Measurements from ENCODE around the gene DPM1.

GRCh38 chr20:50926530-50926929 lies 31.8 kb downstream of the DPM1 start:
- no peak for TF ChIP-seq CTCF (IDR thresholded peaks at IDR 0.05)
- TF ChIP-seq, protein P1, sequence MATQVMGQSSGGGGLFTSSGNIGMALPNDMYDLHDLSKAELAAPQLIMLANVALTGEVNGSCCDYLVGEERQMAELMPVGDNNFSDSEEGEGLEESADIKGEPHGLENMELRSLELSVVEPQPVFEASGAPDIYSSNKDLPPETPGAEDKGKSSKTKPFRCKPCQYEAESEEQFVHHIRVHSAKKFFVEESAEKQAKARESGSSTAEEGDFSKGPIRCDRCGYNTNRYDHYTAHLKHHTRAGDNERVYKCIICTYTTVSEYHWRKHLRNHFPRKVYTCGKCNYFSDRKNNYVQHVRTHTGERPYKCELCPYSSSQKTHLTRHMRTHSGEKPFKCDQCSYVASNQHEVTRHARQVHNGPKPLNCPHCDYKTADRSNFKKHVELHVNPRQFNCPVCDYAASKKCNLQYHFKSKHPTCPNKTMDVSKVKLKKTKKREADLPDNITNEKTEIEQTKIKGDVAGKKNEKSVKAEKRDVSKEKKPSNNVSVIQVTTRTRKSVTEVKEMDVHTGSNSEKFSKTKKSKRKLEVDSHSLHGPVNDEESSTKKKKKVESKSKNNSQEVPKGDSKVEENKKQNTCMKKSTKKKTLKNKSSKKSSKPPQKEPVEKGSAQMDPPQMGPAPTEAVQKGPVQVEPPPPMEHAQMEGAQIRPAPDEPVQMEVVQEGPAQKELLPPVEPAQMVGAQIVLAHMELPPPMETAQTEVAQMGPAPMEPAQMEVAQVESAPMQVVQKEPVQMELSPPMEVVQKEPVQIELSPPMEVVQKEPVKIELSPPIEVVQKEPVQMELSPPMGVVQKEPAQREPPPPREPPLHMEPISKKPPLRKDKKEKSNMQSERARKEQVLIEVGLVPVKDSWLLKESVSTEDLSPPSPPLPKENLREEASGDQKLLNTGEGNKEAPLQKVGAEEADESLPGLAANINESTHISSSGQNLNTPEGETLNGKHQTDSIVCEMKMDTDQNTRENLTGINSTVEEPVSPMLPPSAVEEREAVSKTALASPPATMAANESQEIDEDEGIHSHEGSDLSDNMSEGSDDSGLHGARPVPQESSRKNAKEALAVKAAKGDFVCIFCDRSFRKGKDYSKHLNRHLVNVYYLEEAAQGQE (IDR thresholded peaks at IDR 0.05; ENCODE audit: low read depth, low read length), result no peak
- TF ChIP-seq, protein P2, sequence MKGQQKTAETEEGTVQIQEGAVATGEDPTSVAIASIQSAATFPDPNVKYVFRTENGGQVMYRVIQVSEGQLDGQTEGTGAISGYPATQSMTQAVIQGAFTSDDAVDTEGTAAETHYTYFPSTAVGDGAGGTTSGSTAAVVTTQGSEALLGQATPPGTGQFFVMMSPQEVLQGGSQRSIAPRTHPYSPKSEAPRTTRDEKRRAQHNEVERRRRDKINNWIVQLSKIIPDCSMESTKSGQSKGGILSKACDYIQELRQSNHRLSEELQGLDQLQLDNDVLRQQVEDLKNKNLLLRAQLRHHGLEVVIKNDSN (IDR thresholded peaks at IDR 0.05; ENCODE audit: borderline replicate concordance, low read depth), result no peak
- no peak for TF ChIP-seq CHD2 (IDR thresholded peaks at IDR 0.05; ENCODE audit: low read length, partially characterized antibody)
- no peak for TF ChIP-seq GATA2 (CRISPR knock-in tag; IDR thresholded peaks at IDR 0.05)
- TF ChIP-seq SIN3A (IDR thresholded peaks at IDR 0.05; ENCODE audit: borderline replicate concordance, low read depth, low read length), result no peak
- TF ChIP-seq POLR2AphosphoS5 (IDR thresholded peaks at IDR 0.05; ENCODE audit: low read depth, low read length), result no peak
- no peak for TF ChIP-seq EZH2phosphoT487 (IDR thresholded peaks at IDR 0.05; ENCODE audit: borderline replicate concordance, low read depth)
- TF ChIP-seq TCF12 (IDR thresholded peaks at IDR 0.05), result no peak
- no peak for TF ChIP-seq RXRA (IDR thresholded peaks at IDR 0.05; ENCODE audit: borderline replicate concordance, low read depth)
- TF ChIP-seq NFIC (IDR thresholded peaks at IDR 0.05; ENCODE audit: borderline replicate concordance), result no peak
- TF ChIP-seq FOXJ3 (CRISPR knock-in tag; IDR thresholded peaks at IDR 0.05), result no peak

All from SK-N-SH (cell line).